Measurements from ENCODE around the gene C2CD3.
A peak's percentile ranks its signal among the peaks of the same experiment; 100 is the strongest.
"Not testable (repeated sequence)": the region's sequence is repeated elsewhere in the genome, so short reads cannot be mapped to it uniquely, and the experiment has no call there.

The C2CD3 gene

GRCh38 chr11:74157169-74157568 lies 13.6 kb downstream of the C2CD3 start:
- no peak for DNase-seq (ENCODE audit: low read depth, low spot score)

- DNase-seq (ENCODE audit: low read depth, low spot score): no peak
Observed at GRCh38 chr11:74154620-74155281, 16.1 kb downstream of the C2CD3 start.

GRCh38 chr11:74153224-74153623 lies 17.6 kb downstream of the C2CD3 start:
- DNase-seq (ENCODE audit: low read depth, low spot score): no peak

- no peak for DNase-seq (ENCODE audit: low read depth, low spot score)
Observed at GRCh38 chr11:74147199-74147929, 23.4 kb downstream of the C2CD3 start.

- DNase-seq (ENCODE audit: low read depth, low spot score): no peak
Observed at GRCh38 chr11:74144592-74144991, 26.2 kb downstream of the C2CD3 start.

- no peak for DNase-seq (ENCODE audit: low read depth, low spot score)
Observed at GRCh38 chr11:74142624-74143023, 28.2 kb downstream of the C2CD3 start.

GRCh38 chr11:74141908-74142307 lies 28.9 kb downstream of the C2CD3 start:
- no peak for DNase-seq (ENCODE audit: low read depth, low spot score)

- DNase-seq (ENCODE audit: low read depth, low spot score): no peak
Observed at GRCh38 chr11:74141241-74141695, 29.5 kb downstream of the C2CD3 start.

- not testable (repeated sequence) for DNase-seq (ENCODE audit: low read depth, low spot score)
Observed at GRCh38 chr11:74139919-74140431, 30.8 kb downstream of the C2CD3 start.

GRCh38 chr11:74139151-74139918 lies 31.5 kb downstream of the C2CD3 start:
- no peak for DNase-seq (ENCODE audit: low read depth, low spot score)

GRCh38 chr11:74138572-74138971 lies 32.2 kb downstream of the C2CD3 start:
- peak; percentile 84 for DNase-seq (ENCODE audit: low read depth, low spot score)

- DNase-seq (ENCODE audit: low read depth, low spot score): no peak
Observed at GRCh38 chr11:74138021-74138420, 32.8 kb downstream of the C2CD3 start.

- no peak for DNase-seq (ENCODE audit: low read depth, low spot score)
Observed at GRCh38 chr11:74135127-74135840, 35.5 kb downstream of the C2CD3 start.

- no peak for DNase-seq (ENCODE audit: low read depth, low spot score)
Observed at GRCh38 chr11:74134661-74135060, 36.1 kb downstream of the C2CD3 start.

- DNase-seq (ENCODE audit: low read depth, low spot score): no peak
Observed at GRCh38 chr11:74133436-74133835, 37.4 kb downstream of the C2CD3 start.

- DNase-seq (ENCODE audit: low read depth, low spot score): no peak
Observed at GRCh38 chr11:74132833-74133232, 38.0 kb downstream of the C2CD3 start.

GRCh38 chr11:74129121-74129520 lies 41.7 kb downstream of the C2CD3 start:
- DNase-seq (ENCODE audit: low read depth, low spot score): not testable (repeated sequence)

GRCh38 chr11:74123008-74123448 lies 47.8 kb downstream of the C2CD3 start:
- DNase-seq (ENCODE audit: low read depth, low spot score): no peak

GRCh38 chr11:74121804-74122203 lies 49.0 kb downstream of the C2CD3 start:
- DNase-seq (ENCODE audit: low read depth, low spot score): no peak

GRCh38 chr11:74120260-74121035 lies 50.4 kb downstream of the C2CD3 start:
- not testable (repeated sequence) for DNase-seq (ENCODE audit: low read depth, low spot score)

- DNase-seq (ENCODE audit: low read depth, low spot score): no peak
Observed at GRCh38 chr11:74116719-74117118, 54.1 kb downstream of the C2CD3 start.
